ENCODE data around the gene RASGEF1C.

The RASGEF1C gene

DNA sequence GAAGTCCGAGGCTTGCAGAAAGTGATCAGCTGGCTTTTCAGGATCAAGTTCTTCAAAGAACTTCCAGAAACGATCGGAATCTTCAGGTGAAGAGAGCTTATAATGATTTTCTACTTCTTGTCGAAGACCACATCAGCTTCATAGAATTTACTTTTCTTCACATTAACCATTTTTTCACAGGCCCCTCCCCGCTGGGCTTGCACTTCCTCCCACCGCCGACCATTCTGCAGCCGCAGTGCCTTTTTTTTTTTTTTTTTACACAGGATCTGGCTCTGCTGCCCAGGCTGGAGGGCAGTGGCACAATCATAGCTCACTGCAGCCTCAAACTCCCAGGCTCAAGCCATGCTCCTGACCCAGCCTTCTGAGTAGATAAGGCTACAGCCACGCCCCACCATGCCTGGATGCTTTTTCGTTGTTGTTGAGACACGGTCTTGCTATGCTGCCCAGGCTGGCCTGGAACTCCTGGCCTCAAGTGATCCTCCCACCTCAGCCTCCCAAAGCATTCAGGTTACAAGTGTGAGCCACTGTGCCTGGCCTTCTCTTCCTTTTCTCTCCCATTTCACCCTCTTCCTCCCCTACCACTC lies 122.1 kb downstream of the RASGEF1C start:
- H3K4me3 ChIP-seq (ENCODE audit: low read depth, low read length): no peak overlapping the region
- TF ChIP-seq, protein P1, sequence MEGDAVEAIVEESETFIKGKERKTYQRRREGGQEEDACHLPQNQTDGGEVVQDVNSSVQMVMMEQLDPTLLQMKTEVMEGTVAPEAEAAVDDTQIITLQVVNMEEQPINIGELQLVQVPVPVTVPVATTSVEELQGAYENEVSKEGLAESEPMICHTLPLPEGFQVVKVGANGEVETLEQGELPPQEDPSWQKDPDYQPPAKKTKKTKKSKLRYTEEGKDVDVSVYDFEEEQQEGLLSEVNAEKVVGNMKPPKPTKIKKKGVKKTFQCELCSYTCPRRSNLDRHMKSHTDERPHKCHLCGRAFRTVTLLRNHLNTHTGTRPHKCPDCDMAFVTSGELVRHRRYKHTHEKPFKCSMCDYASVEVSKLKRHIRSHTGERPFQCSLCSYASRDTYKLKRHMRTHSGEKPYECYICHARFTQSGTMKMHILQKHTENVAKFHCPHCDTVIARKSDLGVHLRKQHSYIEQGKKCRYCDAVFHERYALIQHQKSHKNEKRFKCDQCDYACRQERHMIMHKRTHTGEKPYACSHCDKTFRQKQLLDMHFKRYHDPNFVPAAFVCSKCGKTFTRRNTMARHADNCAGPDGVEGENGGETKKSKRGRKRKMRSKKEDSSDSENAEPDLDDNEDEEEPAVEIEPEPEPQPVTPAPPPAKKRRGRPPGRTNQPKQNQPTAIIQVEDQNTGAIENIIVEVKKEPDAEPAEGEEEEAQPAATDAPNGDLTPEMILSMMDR (IDR thresholded peaks at IDR 0.05; ENCODE audit: control insufficient read depth, extremely low read depth, insufficient read depth): no peak
- DNase-seq (ENCODE audit: low read depth): no peak

DNA sequence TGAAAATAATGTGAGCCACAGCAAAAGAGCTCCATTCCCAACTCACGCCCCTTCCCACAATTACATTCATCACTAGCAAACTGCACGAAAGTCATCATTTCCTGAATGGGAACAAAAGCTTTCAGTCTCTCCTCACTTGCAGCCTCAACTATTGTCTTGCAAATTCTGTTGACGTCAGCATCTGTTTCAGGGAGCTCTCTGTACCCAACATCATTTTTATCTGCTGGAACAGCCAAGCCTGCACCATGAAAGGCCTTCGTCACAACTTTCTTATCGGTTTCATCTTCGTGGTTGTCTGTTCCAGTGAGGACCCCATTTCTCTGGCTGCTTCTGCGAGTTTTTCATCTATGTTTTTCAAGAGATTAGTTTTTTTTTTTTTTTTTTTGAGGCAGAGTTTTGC lies 123.2 kb downstream of the RASGEF1C start:
- TF ChIP-seq, protein P1 (IDR thresholded peaks at IDR 0.05; ENCODE audit: control insufficient read depth, extremely low read depth, insufficient read depth): no peak
- no peak for DNase-seq (ENCODE audit: low read depth)
- no peak overlapping the region for H3K4me3 ChIP-seq (ENCODE audit: low read depth, low read length)

DNA sequence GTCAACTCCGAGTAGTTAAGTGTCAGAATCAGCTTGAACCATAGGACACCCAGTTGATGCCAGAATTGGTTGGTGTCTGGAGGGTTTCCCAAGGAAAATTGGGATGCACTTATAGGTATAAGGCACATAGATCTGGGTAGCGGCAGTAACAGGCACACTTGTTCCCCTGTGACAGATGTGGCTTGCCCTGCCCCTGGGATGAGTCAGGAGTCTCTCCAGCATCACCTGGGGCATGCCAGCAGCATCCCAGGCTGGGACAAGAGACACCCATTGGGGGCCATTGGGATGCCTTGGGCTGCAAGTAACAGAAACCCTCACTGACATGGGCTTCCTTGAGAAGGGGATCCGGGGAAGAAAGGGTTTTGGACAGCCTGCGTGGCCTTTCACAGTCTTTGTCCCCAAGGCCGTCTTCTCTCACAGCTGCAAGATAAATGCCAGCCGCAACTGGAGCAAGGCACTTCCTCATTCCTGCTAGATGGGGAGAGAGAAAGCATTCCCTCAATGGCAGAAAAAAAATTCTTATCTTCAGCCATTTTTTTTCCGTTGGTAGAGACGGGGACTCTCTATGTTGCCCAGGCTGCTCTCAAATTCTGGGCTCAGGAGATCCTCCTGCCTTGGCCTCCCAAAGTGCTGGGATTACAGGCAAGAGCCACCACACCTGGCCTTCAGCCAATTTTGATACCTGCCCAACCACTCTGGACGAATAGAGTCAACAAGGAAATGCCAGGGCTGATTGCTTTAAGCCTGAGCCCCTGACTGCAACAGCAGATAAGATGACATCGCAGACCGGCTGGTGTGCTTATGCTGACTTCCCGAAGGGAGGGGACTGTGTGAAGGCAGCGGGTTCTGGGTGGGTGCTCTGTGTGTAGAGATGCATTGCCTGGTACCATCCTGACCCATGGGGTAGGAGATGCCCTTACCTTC lies 124.1 kb downstream of the RASGEF1C start:
- peak; percentile 79 for DNase-seq (ENCODE audit: low read depth)
- TF ChIP-seq, protein P1 (IDR thresholded peaks at IDR 0.05; ENCODE audit: control insufficient read depth, extremely low read depth, insufficient read depth): no peak
- H3K4me3 ChIP-seq (ENCODE audit: low read depth, low read length): no peak overlapping the region

DNA sequence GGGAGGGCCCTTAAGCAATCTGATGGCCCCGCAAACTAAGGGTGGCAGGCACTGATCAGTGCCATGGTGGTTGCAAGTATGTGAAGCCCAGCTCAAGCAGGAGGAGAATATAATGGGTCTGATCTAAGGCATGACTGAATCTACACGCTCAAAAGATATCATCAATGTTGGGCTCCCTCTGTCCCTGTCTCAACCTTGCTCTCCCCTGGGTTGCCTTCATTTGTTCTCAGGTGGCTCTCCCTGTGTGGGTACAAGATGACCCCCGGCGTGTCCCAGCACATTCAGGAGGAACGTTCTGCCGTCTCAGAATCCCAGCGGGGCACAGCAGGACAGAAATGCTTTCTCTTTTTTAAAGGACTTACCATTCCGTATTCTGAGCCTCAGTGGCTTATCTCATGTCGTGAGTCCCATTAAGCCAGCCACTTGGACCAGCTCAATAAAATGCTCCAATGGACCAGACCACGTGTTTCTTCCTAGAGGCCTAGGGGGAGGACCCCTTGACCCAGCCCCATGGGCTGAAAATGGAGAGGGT lies 125.4 kb downstream of the RASGEF1C start:
- TF ChIP-seq, protein P1 (IDR thresholded peaks at IDR 0.05; ENCODE audit: control insufficient read depth, extremely low read depth, insufficient read depth): no peak
- H3K4me3 ChIP-seq (ENCODE audit: low read depth, low read length): no peak overlapping the region
- no peak for DNase-seq (ENCODE audit: low read depth)

- H3K4me3 ChIP-seq (ENCODE audit: low read depth, low read length): no peak overlapping the region
- TF ChIP-seq, protein P1 (IDR thresholded peaks at IDR 0.05; ENCODE audit: control insufficient read depth, extremely low read depth, insufficient read depth): no peak
- DNase-seq (ENCODE audit: low read depth): no peak
Measured at GRCh38 chr5:180082633-180083420, 126.2 kb downstream of the RASGEF1C start.

DNA sequence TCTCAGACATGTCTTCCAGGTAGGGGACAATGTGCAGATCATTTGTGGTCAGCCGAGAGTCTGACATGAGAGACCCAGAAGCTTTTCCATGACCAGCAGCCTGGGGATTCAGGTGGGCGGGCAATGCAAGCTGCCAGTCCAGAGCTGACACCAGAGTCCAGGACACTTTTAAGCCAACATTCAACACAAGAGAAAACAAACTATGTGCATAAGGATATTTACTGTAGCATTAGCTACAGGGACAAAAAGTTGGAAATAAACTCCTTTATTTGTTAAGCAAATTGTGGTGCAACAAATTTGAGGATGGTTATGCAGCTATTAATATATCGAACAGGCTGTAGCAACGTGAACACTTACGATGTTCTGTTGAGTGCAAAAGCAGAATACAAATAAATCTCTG lies 127.5 kb downstream of the RASGEF1C start:
- no peak overlapping the region for H3K4me3 ChIP-seq (ENCODE audit: low read depth, low read length)
- TF ChIP-seq, protein P1 (IDR thresholded peaks at IDR 0.05; ENCODE audit: control insufficient read depth, extremely low read depth, insufficient read depth): no peak
- DNase-seq (ENCODE audit: low read depth): no peak

All from LNCaP clone FGC (cell line).